Activated B cell treated with CpG ODN at 0.5 μM for 24 hours (primary cell): ENCODE results near the gene ATP7B. TPM values are rescaled to one million over a fixed set of nuclear protein-coding genes. Genes with fewer than 3 reads are reported as not detected.

Source experiments
- ATAC-seq: fragments of 200-7000 bp; cut with Tn5 transposase; one replicate; pipeline ENCODE4 v1.10.0; 2021; ENCODE audit warnings: low read depth, mild to moderate bottlenecking, moderate library complexity
- CTCF ChIA-PET: fragments of 350-600 bp; sonication (Branson Sonifier 250); formaldehyde crosslinking; loops from one replicate; lab custom pipeline; 2021; ENCODE audit warnings: antibody characterized with exemption; lab: Charles Lee
- POLR2A ChIA-PET: fragments of 350-600 bp; sonication (Branson Sonifier 250); formaldehyde crosslinking; loops from one replicate; lab custom pipeline; 2021; ENCODE audit warnings: antibody characterized with exemption; lab: Charles Lee
- DNase-seq: peaks from one replicate; pipeline ENCODE4 v3.0.0; 2022
- H3K27ac Mint-ChIP-seq: one replicate; pipeline ENCODE4 v1.8.0; 2020; ENCODE audit warnings: mixed read lengths
- H3K27me3 Mint-ChIP-seq: one replicate; pipeline ENCODE4 v1.8.0; 2021; ENCODE audit warnings: mixed read lengths
- H3K36me3 Mint-ChIP-seq: one replicate; pipeline ENCODE4 v1.8.0; 2021; ENCODE audit warnings: low read depth, mixed read lengths
- H3K4me1 Mint-ChIP-seq: one replicate; pipeline ENCODE4 v1.8.0; 2021; ENCODE audit warnings: mixed read lengths
- H3K4me3 Mint-ChIP-seq: one replicate; pipeline ENCODE4 v1.8.0; 2020; ENCODE audit warnings: mild to moderate bottlenecking, mixed read lengths
- H3K9me3 Mint-ChIP-seq: one replicate; pipeline ENCODE4 v1.8.0; 2020; ENCODE audit warnings: mixed read lengths
- CTCF ChIP-seq: fragments of 200-600 bp; IDR thresholded peaks from one replicate; pipeline ENCODE4 v1.8.0; 2022; ENCODE audit warnings: antibody characterized with exemption, mild to moderate bottlenecking
- intact Hi-C: fragments of 100-400 bp; cut with micrococcal nuclease; formaldehyde crosslinking; loops from one replicate; pipeline ENCODE4 v1.15.1; 2024
- total RNA-seq: library from RNA; stranded (reverse); gene quantifications from 2 replicates; pipeline ENCODE4 v1.2.3, GENCODE V29; 2022

ATP7B gene
- total RNA-seq, 1 donor from 2014 or later: 0.40 TPM

- H3K9me3 Mint-ChIP-seq: no peaks in the 10 kb centered on the region
- TF ChIP-seq CTCF: no peak
- ChIA-PET CTCF (no interaction called here), POLR2A (no interaction called here)
- H3K36me3 Mint-ChIP-seq: no peaks in the 10 kb centered on the region
- no peak for ATAC-seq
- no peak for DNase-seq
- peaks cover 9% of the 10 kb centered on the region for H3K4me1 Mint-ChIP-seq
- no peak overlapping the region for H3K4me3 Mint-ChIP-seq
- intact Hi-C loops: no loop called here
- no peaks in the 10 kb centered on the region for H3K27me3 Mint-ChIP-seq
- H3K27ac Mint-ChIP-seq: no peak overlapping the region
Measured at GRCh38 chr13:51907040-51907732, 104.1 kb downstream of the ATP7B start.

GRCh38 chr13:51906581-51906980, 104.7 kb downstream of the ATP7B start:
- ChIA-PET POLR2A (no interaction called here), CTCF (no interaction called here)
- no peaks in the 10 kb centered on the region for H3K27me3 Mint-ChIP-seq
- H3K27ac Mint-ChIP-seq: no peak overlapping the region
- DNase-seq (no peak), ATAC-seq (no peak)
- no peaks in the 10 kb centered on the region for H3K36me3 Mint-ChIP-seq
- TF ChIP-seq CTCF: no peak
- intact Hi-C loops: no loop called here
- H3K4me3 Mint-ChIP-seq: no peak overlapping the region
- no peaks in the 10 kb centered on the region for H3K9me3 Mint-ChIP-seq
- H3K4me1 Mint-ChIP-seq: peaks cover 9% of the 10 kb centered on the region

GRCh38 chr13:51905787-51906186, 105.5 kb downstream of the ATP7B start:
- H3K9me3 Mint-ChIP-seq: no peaks in the 10 kb centered on the region
- intact Hi-C loops: no loop called here
- H3K4me3 Mint-ChIP-seq: no peak overlapping the region
- no peak overlapping the region for H3K27ac Mint-ChIP-seq
- no peaks in the 10 kb centered on the region for H3K27me3 Mint-ChIP-seq
- CTCF ChIA-PET: no interaction called here
- ATAC-seq (no peak), DNase-seq (no peak)
- POLR2A ChIA-PET: no interaction called here
- no peaks in the 10 kb centered on the region for H3K36me3 Mint-ChIP-seq
- H3K4me1 Mint-ChIP-seq: peaks cover 9% of the 10 kb centered on the region
- TF ChIP-seq CTCF: no peak

GRCh38 chr13:51902776-51903175, 108.5 kb downstream of the ATP7B start:
- H3K27ac Mint-ChIP-seq: no peak overlapping the region
- CTCF ChIA-PET: no interaction called here
- POLR2A ChIA-PET: no interaction called here
- no peaks in the 10 kb centered on the region for H3K9me3 Mint-ChIP-seq
- no peaks in the 10 kb centered on the region for H3K4me1 Mint-ChIP-seq
- intact Hi-C loops: no loop called here
- no peaks in the 10 kb centered on the region for H3K27me3 Mint-ChIP-seq
- no peak for TF ChIP-seq CTCF
- no peak for DNase-seq
- H3K4me3 Mint-ChIP-seq: no peak overlapping the region
- no peak for ATAC-seq
- H3K36me3 Mint-ChIP-seq: no peaks in the 10 kb centered on the region

GRCh38 chr13:51900471-51900870, 110.8 kb downstream of the ATP7B start:
- intact Hi-C loops: no loop called here
- Mint-ChIP-seq H3K4me3 (no peak overlapping the region), H3K36me3 (no peaks in the 10 kb centered on the region), H3K27me3 (peaks cover 6% of the 10 kb centered on the region), H3K4me1 (no peaks in the 10 kb centered on the region), H3K27ac (no peak overlapping the region), H3K9me3 (no peaks in the 10 kb centered on the region)
- TF ChIP-seq CTCF: no peak
- DNase-seq (no peak), ATAC-seq (no peak)
- POLR2A ChIA-PET: no interaction called here
- CTCF ChIA-PET: no interaction called here
